Measurements from ENCODE around the gene MED16.

- TF ChIP-seq POLR2A (IDR thresholded peaks at IDR 0.05; ENCODE audit: insufficient read depth in 1 of 2, low read depth in 2 of 2, low read length in 2 of 2) (no peak), KLF13 (CRISPR knock-in tag; IDR thresholded peaks at IDR 0.05) (no peak)
These were observed 21.3 kb downstream of the MED16 start for GRCh38 chr19:871446-872265.
